Stimulated activated CD8-positive, alpha-beta memory T cell treated with anti-CD3 and anti-CD28 coated beads, Interleukin-12 subunit alpha, Interleukin-12 subunit beta, amount 100 ng/mL, for 24 hours (primary cell): ENCODE measurements around the gene FHIT.
A peak's percentile ranks its signal among the peaks of the same experiment; 100 is the strongest.

ENCODE experiments used
- DNase-seq: peaks from one replicate; pipeline ENCODE4 v3.0.0-alpha.2; 2020; ENCODE audit errors: extremely low read depth

Gene FHIT

DNA sequence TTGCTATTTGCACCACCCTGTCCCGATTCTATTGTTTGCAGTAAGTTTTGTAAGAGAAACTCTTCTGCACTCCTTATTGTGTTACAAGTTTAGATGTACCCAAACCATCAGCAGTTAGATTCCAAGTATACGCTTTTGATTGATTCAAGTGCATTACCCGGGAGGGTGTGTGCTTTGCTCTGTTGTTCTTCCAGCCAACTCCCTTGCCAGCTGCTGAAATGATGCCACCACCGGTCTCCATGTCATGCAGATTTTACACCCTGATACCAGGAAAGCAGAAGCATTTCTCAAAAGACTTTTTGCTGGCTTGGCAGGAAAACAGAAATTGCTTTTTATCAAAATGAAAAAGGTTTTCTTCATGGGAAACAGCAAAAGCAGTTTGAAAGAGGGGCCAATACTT lies 1194.8 kb downstream of the FHIT start:
- DNase-seq: no peak

DNA sequence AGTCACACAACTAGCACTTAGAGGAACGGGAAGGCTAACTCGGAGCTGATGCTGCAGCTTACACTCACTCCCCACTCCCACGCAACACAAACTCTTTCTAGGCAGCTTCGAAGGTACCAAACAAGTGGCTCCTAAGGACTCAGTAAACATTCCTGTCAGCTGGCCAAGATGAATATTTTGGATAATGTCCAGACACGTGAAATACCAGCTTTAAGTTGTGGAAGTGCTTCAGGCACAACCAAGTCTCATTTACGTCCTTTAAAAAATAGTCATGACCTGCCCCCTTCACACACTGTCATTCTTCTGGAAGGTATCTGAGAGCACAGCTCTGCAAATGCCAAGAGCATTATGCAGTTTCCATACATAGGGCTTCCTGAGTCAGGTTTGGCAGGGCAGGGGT lies 1195.5 kb downstream of the FHIT start:
- DNase-seq: no peak

DNA sequence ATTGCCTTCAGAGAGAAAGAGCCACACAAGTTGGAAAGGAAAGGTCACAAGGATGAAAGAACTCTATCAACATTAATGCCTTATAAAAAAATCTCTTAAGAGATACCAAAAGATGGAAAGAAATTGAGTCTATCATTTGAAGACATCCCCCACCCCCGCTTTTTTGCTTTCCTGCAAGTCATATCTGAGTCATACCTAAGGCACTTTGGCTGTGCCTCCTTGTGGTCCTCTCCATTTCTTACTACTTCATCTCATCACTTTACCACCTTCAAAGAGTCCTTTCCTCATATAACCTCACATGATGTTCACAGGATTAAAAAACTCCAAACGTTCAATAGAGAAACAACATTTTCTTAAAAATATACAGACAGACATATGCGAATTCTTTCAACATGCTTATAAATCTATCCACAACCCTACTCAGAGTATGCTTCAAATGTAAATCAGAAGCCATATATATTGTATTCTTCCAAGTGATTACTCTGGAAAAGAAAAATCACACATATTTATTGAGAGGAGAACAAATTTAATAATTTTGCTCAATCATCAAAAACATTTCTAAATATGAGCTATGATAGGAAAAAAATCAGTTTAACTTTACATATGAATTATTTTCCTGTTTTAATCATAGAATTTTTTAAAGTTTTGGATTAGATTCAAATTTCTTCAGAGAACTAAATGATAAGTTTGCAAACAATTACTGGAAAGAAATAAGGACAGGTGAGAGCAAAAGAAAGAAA lies 1197.6 kb downstream of the FHIT start:
- DNase-seq: peak; percentile 17

GRCh38 chr3:60048447-60048848 lies 1202.8 kb downstream of the FHIT start:
- DNase-seq: no peak

- no peak for DNase-seq
These were observed 1203.6 kb downstream of the FHIT start for GRCh38 chr3:60047426-60048200.

DNA sequence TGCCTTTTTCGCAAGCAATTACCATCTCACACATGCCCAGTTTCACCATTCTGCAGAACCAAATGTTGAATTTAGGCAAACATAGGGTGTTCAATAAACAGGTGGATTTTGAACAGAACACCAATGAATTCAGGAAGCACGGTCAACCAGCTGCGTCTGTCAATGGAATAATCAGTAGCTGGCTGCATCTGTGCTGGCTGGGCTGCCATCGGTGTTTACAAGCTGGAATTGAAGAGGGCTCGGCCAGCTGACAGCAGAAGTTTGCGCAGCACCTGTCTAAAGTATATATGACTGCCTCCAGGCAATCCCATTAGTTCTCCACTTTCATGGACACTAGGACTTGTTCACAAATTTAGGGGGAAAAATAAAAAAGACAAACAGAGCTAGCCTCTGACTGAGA lies 1205.0 kb downstream of the FHIT start:
- DNase-seq: no peak

GRCh38 chr3:60045686-60046085 lies 1205.6 kb downstream of the FHIT start:
- DNase-seq: no peak

DNA sequence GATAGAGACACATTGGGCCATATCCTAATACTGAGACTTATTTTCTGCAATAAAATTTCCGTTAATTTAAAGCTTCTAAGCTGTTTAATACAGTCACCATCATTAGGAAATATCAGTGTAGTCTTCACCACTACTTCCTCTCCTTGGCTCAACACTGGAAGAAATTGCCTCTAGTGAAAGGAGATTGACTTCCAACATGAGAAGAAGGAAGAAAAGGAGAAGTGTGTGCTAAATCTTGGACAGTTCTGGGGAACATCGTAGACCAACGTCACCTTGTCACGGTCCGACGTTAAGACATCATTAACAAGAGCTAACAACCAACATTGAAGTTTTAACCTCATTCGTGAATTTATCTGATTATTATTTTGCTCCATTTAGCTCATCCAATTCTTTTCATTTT lies 1214.4 kb downstream of the FHIT start:
- DNase-seq: no peak

DNA sequence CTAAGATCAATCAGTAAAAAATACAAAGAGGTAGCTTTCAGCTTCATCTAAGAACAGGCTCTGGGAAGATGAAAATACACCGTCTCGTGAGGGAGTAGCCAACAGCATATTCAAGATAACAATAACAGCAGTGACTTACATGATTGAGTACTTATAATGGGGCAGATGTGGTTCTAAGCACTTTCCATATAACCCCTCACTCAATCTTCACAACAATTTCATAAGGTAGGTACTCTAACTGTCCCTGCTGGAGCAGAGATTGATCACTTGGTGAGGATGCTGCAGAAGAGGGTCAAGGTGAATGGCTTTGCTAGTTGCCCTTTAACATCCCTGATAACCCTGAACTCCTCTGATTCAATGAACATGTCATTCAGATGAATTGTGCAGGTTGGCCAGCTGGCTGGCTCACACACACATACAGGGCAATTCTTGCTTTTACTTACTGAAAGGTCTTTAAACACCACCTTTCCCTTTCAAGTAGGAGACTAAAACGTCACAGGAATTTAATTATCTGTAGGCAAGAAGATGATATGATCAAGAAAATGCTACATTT lies 1217.3 kb downstream of the FHIT start:
- DNase-seq: no peak

DNA sequence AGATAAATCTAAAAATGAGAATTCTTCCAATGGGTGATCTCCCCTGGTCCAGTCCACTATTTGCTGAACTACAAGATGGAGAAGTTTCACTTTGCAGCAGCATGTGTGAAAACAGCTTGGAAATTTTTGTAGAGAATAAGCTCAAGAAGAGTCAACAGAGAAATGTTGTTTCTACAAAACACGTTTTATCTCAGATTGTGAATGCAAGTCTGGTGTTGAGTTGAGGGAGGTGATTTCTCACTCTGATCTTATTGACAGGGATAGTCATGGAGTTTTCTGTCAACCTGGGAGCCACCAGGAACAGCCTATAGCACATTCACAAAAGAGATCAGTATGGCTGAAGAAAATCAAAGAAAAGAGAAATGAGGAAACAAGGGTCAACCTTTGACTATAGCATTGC lies 1220.3 kb downstream of the FHIT start:
- no peak for DNase-seq

DNA sequence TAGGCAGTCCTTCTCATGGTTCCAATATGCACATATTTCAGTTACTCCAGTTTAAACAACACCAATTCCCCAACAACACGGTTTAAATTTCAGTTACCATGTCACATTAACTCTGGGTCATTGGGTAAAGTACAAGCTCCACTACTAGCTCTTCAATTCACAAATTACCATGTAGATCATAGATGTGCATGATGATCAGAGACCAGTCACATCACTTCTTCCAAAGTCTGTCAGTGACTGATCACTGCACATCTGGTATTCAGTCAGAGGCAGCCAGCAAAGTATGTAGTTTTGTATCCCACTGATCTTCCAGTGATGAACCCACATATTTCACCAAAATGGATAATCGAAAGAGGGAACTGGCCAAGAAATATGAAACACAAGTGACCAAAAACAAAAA lies 1223.0 kb downstream of the FHIT start:
- no peak for DNase-seq

- DNase-seq: no peak
These were observed 1223.9 kb downstream of the FHIT start for GRCh38 chr3:60027335-60027734.

DNA sequence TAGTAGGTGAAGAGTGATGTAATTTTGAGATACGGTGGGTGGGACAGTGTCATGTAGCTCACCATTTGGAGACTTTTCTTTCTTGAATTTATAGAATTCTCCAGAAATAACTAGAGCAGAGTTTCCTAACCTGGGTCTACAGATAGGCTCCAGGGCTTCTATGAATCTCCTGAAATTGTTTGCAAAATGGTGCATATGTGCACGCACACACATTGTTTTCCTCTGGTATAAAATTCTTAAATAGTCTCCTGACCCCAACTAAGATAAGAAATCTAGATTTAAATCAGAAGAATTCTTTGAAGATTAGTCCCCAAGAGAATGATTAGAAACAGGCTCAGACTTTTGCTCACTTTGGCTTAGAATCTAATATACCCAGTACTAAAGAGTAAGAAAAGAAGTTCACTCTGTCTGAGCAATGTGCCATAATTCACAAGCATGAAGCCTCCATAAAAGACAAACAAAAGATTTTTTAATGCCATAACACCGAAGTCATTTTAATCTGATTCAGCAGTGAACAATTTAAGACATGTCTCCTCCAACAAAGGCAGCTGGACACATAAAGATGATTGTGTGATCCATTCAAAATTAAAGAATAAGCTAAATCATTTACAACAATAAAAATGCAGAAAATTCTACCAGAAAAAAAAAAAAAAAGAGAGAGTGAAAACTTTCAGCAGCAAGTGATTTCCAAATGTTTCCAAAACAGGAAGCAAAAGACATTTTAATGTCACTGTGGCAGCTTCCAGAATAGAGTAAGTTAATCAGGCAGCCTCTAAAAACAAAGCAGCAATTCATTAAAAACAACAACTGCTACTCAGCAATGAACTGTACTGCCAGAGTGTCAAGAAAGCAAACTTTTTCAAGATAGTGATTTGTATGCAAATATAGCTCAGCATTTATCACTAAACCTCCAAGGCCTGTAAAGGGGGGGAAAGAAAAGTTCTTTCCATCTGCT lies 1225.9 kb downstream of the FHIT start:
- no peak for DNase-seq

DNA sequence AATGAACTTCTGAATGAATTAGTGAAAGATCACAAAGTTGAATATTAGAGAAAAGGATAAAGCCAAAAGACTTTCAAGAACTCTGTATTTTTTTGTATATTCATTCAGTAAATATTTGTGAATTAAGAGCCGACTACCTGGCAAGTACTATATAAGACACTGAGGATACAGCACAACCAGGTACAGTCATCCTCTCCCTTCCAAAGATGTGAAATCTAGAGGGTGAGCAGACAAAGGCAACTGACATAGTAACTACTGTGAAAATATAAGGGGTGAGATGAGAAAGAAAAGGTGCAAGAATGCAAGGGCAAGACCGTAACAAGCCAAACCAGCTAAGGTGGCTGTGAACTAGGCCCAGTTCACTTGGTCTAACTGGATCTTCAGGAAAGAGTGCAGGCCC lies 1226.9 kb downstream of the FHIT start:
- DNase-seq: no peak

GRCh38 chr3:60023189-60023588 lies 1228.1 kb downstream of the FHIT start:
- DNase-seq: no peak

DNA sequence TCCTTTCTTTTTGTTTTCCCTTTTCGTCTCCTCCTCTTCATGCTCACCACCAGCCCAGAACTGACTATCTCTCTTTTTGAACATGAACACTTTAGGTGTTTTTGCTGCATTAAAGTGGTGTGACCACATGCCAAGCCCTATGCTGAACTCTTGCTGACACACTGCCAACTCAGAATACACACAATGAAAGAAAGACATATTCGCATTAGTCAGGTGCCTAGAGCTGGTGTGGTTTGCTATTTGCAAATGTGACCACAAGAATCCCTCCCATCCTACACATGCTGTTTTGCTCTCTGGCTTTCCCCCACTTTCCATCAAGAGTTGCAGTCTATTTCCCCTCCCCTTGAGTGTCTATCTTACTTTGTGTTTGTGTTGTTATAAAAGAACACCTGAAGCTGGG lies 1233.6 kb downstream of the FHIT start:
- no peak for DNase-seq

- DNase-seq: no peak
These were observed 1236.1 kb downstream of the FHIT start for GRCh38 chr3:60015032-60015705.

- DNase-seq: no peak
These were observed 1238.0 kb downstream of the FHIT start for GRCh38 chr3:60013241-60013640.

- DNase-seq: no peak
These were observed 1240.0 kb downstream of the FHIT start for GRCh38 chr3:60011218-60011617.

GRCh38 chr3:60010781-60011180 lies 1240.5 kb downstream of the FHIT start:
- DNase-seq: no peak

DNA sequence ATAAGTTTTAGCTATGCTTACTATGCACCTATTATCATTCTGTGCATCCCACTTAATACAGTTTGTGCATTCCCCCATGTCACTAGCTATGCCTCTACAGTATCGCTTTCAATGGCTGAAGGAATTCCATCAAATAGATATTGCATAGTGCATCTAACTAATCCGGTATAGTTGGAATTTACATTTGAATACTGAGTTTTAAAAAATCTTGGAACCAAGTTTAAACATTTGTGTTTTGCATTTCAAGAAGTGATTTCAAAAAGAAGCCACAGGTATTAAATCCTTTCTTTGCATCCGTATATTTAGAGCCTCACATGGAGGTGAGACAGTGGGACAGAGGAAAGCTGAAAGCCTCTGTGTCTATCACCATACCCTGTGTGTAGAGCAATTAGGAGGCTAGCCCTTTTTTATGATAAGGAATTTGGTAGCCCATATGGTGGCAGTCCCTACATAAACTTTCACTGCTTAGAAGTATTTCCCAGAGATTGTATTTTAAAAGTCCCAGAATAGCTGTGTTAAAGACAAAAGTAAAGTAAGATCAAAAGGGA lies 1241.2 kb downstream of the FHIT start:
- no peak for DNase-seq
